Colonic mucosa (tissue), 4 donors: ENCODE measurements around the gene FOSL1. TPM values are rescaled to one million over a fixed set of nuclear protein-coding genes. Genes with fewer than 3 reads are reported as not detected.
A peak's percentile ranks its signal among the peaks of the same experiment; 100 is the strongest.

Experiments used
- DNase-seq: peaks from one replicate; pipeline ENCODE4 v3.0.0-alpha.2; 2020
- H3K27ac ChIP-seq: fragments of 200-600 bp; one replicate; pipeline ENCODE4 v1.8.0; 2021
- H3K27me3 ChIP-seq: fragments of 200-600 bp; one replicate; pipeline ENCODE4 v1.8.0; 2021
- H3K36me3 ChIP-seq: fragments of 200-600 bp; one replicate; pipeline ENCODE4 v1.8.0; 2021
- H3K4me1 ChIP-seq: fragments of 200-600 bp; one replicate; pipeline ENCODE4 v1.8.0; 2021; ENCODE audit warnings: mild to moderate bottlenecking
- H3K4me3 ChIP-seq: fragments of 200-600 bp; one replicate; pipeline ENCODE4 v1.8.0; 2021
- H3K9ac ChIP-seq, 2 donors: one replicate each; pipeline ENCODE4 v1.7.0; 2013; ENCODE audit warnings: control low read depth in 2 of 2, low read depth in 2 of 2, low read length in 2 of 2
- H3K9me3 ChIP-seq: fragments of 200-600 bp; one replicate; pipeline ENCODE4 v1.8.0; 2021
- intact Hi-C: fragments of 100-400 bp; cut with DNase I; formaldehyde crosslinking; loops from one replicate; pipeline ENCODE4 v1.14.1; 2022
- total RNA-seq, 2 donors: library from RNA; stranded (reverse); fragmentation: NEBNext Ultra II Directional in 1 of 2; extraction: Animal tissue kit (Norgen Biotek cat#: 25700) in 1 of 2; gene quantifications; one replicate each; pipeline ENCODE4 v1.2.1, GENCODE V29; 2021
- TF ChIP-seq, protein P1 (sequence below): fragments of 200-600 bp; IDR thresholded peaks from one replicate; pipeline ENCODE4 v1.8.0; 2022; ENCODE audit warnings: antibody characterized with exemption, mild to moderate bottlenecking
- donor health status: healthy.
- donor health status: DM: no; HTN: no; CAD: no.
- donor health status: DM: no; HTN: no; CAD: no.

FOSL1 gene
- total RNA-seq: 1 to 10 TPM in 1 of 2 donors, under 1 TPM in 1; 0.84 to 4.2 TPM

DNA sequence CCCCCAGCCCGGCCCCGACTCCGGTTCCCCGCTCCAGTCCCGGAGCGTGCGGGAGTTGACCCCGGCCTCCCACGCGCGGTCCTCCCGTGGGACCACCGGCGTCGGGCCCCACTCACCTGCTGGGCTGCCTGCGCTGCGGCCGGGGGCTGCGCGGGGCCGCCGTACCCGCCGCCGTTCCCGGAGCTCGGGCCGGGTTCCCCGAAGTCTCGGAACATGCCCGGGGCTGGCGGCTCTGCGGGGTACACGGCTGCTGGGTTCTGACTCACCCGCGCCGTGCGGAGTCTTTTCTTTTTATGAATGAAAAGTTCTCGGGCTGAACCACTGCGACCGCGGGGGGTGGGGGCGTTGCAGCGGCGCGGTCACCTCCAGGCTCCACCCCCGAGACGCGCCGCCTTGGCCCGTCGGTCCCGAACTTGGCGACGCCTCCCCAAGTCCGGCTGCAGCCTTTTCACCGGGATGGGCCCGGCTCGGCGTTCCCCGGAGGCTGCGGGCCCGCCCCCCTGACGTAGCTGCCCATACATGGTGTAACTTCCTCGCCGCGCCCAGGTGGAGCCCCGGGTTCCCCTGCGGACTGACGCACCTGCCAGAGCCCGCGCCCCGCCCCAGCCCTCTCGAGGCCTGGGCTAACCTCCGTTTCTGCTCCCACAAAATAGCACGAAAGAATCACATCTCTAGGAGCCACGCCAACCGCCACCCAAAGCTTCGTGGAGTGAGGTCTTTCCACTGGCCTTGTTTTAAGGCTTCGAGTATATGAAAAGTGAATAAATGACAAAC lies at the start of gene FOSL1:
TSS of gene FOSL1 (minus strand) at position 264 of the 774 bp plus-strand sequence. CDS start at position 215, 49 bp downstream.
- no peaks in the 10 kb centered on the region for H3K36me3 ChIP-seq
- H3K9ac ChIP-seq: peak within 1 kb of the TSS; percentile 51
- TF ChIP-seq, protein P1, sequence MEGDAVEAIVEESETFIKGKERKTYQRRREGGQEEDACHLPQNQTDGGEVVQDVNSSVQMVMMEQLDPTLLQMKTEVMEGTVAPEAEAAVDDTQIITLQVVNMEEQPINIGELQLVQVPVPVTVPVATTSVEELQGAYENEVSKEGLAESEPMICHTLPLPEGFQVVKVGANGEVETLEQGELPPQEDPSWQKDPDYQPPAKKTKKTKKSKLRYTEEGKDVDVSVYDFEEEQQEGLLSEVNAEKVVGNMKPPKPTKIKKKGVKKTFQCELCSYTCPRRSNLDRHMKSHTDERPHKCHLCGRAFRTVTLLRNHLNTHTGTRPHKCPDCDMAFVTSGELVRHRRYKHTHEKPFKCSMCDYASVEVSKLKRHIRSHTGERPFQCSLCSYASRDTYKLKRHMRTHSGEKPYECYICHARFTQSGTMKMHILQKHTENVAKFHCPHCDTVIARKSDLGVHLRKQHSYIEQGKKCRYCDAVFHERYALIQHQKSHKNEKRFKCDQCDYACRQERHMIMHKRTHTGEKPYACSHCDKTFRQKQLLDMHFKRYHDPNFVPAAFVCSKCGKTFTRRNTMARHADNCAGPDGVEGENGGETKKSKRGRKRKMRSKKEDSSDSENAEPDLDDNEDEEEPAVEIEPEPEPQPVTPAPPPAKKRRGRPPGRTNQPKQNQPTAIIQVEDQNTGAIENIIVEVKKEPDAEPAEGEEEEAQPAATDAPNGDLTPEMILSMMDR: no peak
- H3K4me3 ChIP-seq: peak within 1 kb of the TSS; percentile 53
- no peaks in the 10 kb centered on the region for H3K9me3 ChIP-seq
- peak; percentile 96 for DNase-seq
- H3K27me3 ChIP-seq: no peaks in the 10 kb centered on the region
- H3K27ac ChIP-seq: peak within 1 kb of the TSS; percentile 34
- intact Hi-C loops: no loop called here
- peaks cover 9% of the 10 kb centered on the region for H3K4me1 ChIP-seq

DNA sequence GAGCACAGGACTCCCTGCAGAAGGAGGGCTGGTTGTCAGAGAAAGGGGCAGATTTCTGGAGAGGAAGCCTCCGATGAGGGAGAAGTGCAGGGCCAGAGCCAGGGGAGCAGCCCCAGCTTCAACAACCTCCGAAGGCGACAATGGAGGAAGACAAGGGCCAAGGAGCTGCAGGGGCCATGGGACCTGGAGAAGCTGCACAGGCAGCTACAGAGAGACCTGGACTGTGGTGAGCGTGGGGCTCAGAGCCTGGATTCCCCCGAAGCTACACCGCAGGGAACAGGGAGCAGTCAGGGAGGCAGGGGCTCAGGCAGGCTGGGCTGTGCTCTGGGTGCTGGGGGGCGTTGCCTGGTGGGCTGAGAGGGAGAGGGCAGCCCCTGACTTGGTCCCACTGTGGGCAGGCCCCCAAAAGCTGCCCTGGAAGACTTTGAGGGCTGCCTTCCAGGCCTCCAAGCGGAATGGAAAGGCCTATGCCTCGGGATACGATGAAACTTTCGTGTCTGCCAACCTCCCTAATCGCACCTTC lies 47.5 kb upstream of the FOSL1 start:
- DNase-seq: no peak
- no peak overlapping the region for H3K27ac ChIP-seq
- H3K4me1 ChIP-seq: no peaks in the 10 kb centered on the region
- intact Hi-C loops: no loop called here
- no peaks in the 10 kb centered on the region for H3K27me3 ChIP-seq
- no peaks in the 10 kb centered on the region for H3K9me3 ChIP-seq
- TF ChIP-seq, protein P1: no peak
- H3K4me3 ChIP-seq: no peak overlapping the region
- no peak overlapping the region for H3K9ac ChIP-seq
- H3K36me3 ChIP-seq: no peaks in the 10 kb centered on the region

DNA sequence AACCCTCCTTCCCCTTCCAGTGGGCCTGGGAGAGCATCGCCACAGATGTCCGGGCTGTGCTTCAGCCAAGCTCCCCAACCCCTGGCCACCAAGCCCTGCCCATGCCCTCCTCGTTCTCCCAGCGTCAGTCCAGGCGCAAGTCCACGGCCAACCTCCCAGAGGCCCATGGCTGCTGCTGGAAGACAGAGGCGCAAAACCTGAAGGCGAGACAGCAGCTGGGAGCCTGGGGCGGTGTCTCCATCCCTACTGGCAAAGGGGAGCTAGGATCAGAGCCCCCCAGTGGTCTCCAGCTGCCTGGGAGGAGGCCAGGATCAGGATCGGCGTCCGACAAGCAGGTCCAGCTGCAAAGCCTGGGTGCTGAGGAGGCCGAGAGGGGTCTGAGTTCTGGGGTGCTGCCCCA lies 46.9 kb upstream of the FOSL1 start:
- no peak overlapping the region for H3K9ac ChIP-seq

DNA sequence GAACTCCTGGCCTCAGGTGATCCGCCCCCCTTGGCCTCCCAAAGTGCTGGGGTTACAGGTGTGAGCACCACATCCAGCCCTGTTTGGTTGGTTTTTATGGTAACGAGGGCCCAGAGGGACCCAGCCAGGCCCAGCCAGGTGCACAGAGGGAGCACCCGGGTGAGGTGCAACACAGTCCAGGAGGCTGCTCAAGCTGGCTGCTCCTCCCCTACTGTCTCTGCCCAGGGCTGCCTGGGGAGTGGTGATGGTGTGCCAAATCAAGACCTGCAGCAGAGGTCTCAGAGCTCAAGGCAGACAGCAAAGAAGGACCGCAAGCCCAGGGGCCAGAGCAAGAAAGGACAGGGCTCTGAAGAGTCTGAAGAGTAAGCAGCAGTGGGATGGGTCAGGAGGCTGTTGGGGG lies 46.5 kb upstream of the FOSL1 start:
- Histone ChIP-seq H3K4me3 (no peak overlapping the region), H3K27me3 (no peaks in the 10 kb centered on the region), H3K9me3 (no peaks in the 10 kb centered on the region), H3K27ac (no peak overlapping the region), H3K36me3 (no peaks in the 10 kb centered on the region), H3K4me1 (no peaks in the 10 kb centered on the region), H3K9ac (no peak overlapping the region)
- intact Hi-C loops: no loop called here
- TF ChIP-seq, protein P1: no peak
- DNase-seq: no peak

More for the DNA sequence above, 46.9 kb upstream of the FOSL1 start:
- DNase-seq: no peak
- TF ChIP-seq, protein P1: no peak
- Histone ChIP-seq H3K4me1 (no peaks in the 10 kb centered on the region), H3K4me3 (no peak overlapping the region), H3K9me3 (no peaks in the 10 kb centered on the region), H3K27me3 (no peaks in the 10 kb centered on the region), H3K27ac (no peak overlapping the region), H3K36me3 (no peaks in the 10 kb centered on the region)
- intact Hi-C loops: no loop called here

DNA sequence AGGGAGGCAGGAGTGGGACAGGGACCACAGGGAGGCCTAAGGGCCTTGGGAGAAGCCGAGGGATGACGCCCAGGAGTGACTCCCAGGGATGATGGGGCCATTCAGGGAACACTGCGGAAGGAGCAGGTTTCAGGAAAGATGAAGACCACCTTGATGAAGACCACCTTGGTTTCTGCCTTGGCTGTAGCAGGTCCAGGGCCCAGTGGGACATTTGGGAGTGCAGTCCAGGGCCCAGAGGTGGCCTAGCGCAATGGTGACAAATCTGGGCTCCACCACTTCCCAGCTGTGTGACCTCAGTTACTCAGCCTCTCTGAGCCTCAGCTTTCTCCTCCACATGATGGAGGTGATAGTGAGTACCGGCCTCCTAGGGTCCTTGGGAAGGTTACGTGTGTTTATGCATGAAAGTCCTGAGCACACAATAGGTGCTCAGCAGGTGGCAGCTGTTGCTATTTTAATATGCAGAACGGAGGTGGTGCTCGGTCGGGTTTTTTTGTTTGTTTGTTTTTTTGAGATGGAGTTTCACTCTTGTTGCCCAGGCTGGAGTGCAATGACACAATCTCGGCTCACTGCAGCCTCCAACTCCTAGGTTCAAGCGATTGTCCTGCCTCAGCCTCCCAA lies 45.9 kb upstream of the FOSL1 start:
- Histone ChIP-seq H3K9me3 (no peaks in the 10 kb centered on the region), H3K4me3 (no peak overlapping the region), H3K27me3 (no peaks in the 10 kb centered on the region), H3K36me3 (no peaks in the 10 kb centered on the region), H3K27ac (no peak overlapping the region), H3K9ac (no peak overlapping the region), H3K4me1 (no peaks in the 10 kb centered on the region)
- DNase-seq: no peak
- intact Hi-C loops: no loop called here
- TF ChIP-seq, protein P1: no peak
